Fibroblast of skin of scalp (primary cell): ENCODE results near the gene IGFL4.

ENCODE experiments used
- DNase-seq: peaks from one replicate; pipeline ENCODE4 v3.0.0-alpha.2; 2013

Gene IGFL4

DNA sequence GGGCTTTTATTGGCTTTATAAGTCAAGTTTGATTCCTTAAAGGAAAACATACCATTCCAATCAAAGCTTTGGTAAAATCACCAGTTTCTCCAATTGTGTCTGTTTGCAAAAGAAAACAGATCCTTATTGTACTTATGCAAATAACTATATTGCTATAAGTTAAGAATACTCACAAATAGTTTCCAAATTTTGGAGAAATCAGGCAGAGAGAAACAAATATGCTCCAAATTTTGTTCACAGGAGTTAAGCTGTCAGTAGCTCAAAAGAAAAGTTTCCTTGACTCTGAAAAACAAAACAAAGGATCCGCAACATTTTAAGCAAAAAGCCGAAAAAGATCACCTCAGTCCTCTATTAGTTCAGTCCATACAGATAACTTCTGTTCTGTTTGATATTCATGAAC is 19.2 kb upstream of the IGFL4 start:
- no peak for DNase-seq

- no peak for DNase-seq
These were observed 18.0 kb upstream of the IGFL4 start for GRCh38 chr19:46058778-46059177.

DNA sequence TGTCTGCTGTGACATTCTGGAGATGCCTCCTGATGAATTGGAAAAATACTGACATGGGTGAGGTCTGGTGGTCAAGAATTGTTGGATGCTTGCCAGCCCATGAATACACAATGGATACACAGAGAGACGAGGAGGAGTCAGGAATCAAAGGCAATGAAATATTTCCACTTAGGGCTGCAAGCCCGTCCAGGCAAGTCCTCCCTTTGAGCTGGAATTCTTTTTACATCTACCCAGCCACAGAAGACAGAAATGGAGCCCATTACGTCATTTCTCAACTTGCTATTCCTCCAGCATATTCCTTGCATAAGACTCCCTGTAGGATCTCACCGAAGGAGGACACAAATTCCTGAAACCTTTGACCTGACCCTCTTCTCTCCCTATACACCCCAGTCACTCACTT is 15.7 kb upstream of the IGFL4 start:
- DNase-seq: no peak

GRCh38 chr19:46052896-46053295 is 12.1 kb upstream of the IGFL4 start:
- no peak for DNase-seq

- DNase-seq: no peak
These were observed 8.8 kb upstream of the IGFL4 start for GRCh38 chr19:46049597-46049996.

DNA sequence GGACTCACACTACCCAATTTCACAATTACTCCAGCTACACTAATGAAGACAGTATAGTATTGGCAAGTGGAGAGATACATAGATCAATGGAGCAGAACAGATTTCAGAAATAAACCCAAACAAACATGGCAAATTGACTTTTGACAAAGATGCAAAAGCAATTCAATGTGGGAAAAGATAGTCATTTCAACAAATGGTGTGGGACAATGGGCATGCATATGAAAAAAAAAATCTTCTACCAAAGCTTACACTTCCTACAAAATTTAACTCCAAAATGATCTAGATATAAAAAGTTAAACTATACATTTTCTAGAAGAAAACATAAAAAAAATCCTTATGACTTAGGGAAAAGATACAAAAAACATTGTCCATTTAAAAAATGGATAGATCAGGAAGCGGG is 2.7 kb upstream of the IGFL4 start:
- DNase-seq: no peak

- DNase-seq: no peak
These were observed 1.6 kb upstream of the IGFL4 start for GRCh38 chr19:46042252-46042883.

- no peak for DNase-seq
These were observed 677 bp downstream of the IGFL4 start for GRCh38 chr19:46040125-46040524.

GRCh38 chr19:46036744-46037128 is 4.1 kb downstream of the IGFL4 start:
- DNase-seq: no peak

GRCh38 chr19:46035986-46036743 is 4.6 kb downstream of the IGFL4 start:
- DNase-seq: no peak

GRCh38 chr19:46035546-46035945 is 5.3 kb downstream of the IGFL4 start:
- no peak for DNase-seq

DNA sequence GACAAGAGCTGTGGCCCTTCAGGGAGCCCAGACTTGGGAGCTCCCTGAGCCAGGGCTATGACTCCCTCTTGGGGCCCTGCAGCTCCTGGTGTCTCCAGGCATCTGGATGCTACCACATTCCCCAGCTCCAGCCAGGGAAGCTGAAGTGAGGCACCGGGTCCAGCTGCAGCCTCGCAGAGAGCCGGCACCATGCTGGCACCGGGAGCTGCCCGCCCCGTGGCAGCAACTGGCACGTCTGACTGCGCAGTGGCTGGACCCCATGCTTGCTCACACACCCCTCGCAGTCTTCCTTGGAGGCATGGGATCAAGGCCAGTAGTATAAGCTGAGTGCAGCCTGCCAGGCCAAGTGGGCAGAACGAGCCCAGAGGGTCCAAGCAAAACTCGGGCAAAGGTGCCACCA is 7.4 kb downstream of the IGFL4 start:
- DNase-seq: no peak

DNA sequence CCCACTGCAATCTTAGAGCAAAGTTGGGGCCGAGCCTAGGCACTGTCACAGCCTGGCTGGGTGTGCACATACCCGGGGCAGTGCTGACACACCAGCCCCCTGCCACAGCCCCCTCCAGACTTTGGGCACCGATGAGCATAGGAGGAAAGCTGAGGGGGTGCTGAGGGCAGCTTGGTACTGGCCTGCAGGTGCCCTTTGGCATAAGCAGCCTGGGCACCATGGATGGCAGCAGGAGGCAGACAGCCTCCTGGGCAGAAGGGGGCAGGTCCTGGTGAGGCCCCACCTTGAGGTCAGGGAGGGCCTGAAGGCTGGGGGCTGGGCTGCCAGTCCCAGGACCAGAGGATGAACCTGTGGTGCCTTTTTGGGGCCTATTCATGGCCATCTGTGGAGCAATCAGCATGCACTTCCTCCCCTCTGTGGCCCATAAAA is 8.2 kb downstream of the IGFL4 start:
- DNase-seq: no peak

GRCh38 chr19:46031781-46032596 is 8.8 kb downstream of the IGFL4 start:
- no peak for DNase-seq

- DNase-seq: no peak
These were observed 9.8 kb downstream of the IGFL4 start for GRCh38 chr19:46030812-46031550.

DNA sequence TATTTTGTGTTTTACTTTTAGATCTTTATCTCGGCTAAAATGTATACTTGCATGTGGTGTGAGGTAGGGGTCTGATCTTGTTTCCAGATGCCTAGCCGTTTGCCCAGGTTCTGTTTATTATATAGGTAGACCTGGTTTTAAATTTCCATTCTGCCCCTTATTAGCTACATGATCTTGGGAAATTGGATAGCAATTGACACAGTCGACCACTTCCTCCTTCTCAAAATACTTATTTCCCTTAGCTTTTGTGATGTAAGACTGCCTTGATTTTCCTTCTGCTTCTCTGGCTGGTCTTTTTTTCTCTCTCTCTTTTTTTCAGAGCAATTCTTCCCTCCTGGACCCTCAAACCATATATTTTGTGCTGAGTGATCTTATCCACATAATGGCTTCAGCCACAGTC is 15.0 kb downstream of the IGFL4 start:
- DNase-seq: no peak

GRCh38 chr19:46023311-46023779 is 17.5 kb downstream of the IGFL4 start:
- DNase-seq: no peak

DNA sequence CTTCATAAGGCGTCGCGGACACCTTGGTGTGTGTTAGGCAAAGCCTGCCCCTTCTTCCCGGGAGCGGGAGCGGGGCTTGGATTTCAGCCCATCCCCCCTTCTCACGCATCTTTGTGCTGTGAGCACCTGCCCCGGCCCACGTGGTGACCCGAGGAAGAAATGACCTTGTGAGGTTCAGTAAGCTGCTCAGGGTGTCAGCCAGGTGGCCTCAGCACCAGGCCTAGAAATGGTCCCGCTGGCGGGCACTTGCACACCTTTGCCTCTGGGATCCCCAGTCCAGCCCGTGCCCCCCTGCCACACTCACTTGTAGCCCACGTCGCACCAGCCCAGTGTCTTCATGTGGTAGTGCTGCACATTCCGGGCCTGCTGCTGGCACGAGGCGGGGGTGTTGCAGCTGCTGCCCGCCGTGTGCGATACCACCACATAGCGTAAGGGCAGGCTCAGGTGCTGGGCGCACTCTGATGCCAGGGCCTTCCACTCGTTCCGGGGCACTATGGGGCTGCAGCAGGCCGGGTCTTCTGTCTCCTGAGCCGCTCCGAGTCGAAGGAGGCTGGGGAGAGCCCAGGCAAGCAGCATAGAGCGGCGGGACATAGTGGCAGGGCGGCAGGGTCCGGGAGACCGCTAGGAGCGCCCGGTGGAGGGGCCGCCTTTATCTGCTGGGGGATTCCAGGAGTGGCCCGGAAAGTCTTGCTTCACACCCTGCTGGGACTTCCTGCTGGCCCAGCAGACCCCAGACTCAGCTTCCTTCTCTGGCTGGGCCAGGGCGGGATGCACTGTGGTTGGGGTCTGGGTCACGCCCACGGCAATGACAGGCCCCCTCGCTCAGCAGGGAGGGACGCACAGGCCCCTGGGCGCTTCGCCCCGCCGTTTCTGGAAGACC is 18.1 kb downstream of the IGFL4 start, which contains the start of gene PGLYRP1:
TSS of gene PGLYRP1 (minus strand) at position 623 of the 880 bp plus-strand sequence. CDS start at position 591, 32 bp downstream.
- DNase-seq: no peak

- DNase-seq: no peak
These were observed 18.8 kb downstream of the IGFL4 start for GRCh38 chr19:46022061-46022430.

DNA sequence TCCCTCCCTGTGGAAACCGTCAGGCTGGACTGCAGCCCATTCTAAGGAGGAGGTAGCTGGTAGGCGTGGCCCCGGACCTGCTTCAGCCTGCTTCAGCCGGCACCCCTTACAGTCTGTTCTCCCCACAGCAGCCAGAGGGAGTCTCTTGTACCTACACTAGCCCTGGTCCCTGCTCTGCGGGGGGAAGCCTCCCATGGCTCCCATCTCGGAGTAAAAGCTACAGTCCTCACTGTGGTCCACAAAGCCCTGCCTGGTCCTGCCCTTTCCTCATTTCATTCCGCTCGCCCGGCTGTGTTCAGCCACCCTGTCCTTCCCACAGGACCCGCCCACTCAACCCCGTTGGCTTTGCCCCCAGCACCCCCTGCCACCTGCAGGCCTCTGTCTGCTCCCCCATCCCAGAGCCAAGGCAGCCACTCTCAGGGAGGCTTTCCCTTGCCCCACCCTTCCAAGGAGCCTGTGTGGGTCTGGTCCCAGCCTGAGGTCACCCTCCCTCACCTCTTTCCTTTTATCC is 19.2 kb downstream of the IGFL4 start:
- DNase-seq: no peak

DNA sequence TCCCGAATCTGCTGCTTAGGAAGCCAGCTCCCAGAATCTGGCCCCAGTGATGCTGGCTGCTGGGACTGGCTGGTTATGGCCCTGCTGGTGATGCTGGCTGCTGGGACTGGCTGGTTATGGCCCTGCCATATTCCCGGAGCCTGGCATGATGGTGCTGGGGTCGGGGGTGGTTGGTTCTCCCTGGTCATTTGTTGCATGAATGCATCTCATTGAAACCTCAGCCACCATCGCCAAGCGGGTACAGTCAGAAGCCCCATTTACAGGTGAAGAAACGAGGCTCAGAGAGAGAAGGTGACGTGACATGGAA is 20.0 kb downstream of the IGFL4 start:
- DNase-seq: no peak

- no peak for DNase-seq
These were observed 21.5 kb downstream of the IGFL4 start for GRCh38 chr19:46019270-46019669.
